Hematopoietic multipotent progenitor cell treated with erythropoietin and hydrocortisone succinate and interleukin-3 and kit ligand, for 17 days (in vitro differentiated cells): ENCODE results near the gene BSDC1.
"Not testable (repeated sequence)": the region's sequence is repeated elsewhere in the genome, so short reads cannot be mapped to it uniquely, and the experiment has no call there.

ENCODE experiments used
- DNase-seq: peaks from one replicate; pipeline ENCODE4 v3.0.0-alpha.2; 2015; ENCODE audit warnings: low spot score

Gene BSDC1, protein sequence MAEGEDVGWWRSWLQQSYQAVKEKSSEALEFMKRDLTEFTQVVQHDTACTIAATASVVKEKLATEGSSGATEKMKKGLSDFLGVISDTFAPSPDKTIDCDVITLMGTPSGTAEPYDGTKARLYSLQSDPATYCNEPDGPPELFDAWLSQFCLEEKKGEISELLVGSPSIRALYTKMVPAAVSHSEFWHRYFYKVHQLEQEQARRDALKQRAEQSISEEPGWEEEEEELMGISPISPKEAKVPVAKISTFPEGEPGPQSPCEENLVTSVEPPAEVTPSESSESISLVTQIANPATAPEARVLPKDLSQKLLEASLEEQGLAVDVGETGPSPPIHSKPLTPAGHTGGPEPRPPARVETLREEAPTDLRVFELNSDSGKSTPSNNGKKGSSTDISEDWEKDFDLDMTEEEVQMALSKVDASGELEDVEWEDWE

DNA sequence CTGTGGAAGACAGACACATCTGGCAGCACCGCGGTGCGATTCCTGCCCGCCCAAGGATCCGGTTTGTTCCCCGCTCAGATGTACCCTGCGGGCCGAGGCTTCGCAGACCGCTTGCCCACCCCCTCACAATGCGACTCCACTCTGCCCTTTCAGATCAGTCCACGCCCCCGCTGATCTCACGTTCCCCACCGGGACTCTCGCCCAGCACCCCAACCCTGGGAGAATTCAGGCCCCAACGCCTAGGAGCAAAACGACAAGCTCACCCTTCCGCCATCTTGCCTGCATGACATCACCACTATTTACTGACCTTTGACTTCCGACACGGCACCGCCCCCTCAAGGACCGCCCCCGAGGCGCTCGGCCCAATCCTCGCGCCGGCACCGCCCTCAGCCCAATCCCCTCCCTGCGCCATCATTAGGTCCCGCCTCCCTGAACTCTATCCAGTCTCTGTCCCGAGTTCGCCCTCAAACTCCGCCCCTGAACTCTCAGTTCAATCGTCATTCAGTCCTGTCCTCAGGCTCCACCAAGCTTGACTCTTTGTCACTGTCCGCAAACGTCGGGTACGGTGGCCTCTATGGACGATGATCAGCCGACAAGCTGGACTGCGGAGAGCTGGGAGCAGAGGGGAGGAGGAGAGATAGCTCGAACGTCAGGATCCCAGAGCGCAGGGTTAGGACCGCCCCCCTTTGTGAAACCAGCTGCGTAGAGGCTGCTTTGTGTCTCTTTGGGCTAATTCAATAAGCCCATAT is at the start of gene BSDC1:
Gene BSDC1 (minus strand): TSS at position 301 of the 749 bp plus-strand sequence. CDS start 27 bp downstream, at position 274.
- DNase-seq = peak; percentile 99

DNA sequence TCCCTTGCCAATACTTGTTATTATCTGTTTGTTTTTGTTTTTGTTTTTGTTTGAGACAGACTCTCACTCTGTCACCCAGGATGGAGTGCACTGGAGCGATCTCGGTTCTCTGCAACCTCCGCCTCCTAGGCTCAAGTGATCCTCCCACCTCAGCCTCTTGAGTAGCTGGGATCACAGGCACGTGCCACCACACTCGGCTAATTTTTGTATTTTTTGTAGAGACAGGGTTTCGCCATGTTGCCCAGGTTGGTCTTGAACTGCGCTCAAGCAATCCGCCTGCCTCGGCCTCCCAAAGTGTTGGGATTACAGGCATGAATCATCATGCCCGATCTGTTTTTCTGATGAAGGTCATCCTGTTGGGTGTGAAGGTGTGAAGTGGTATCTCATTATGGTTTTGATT is 47.2 kb upstream of the BSDC1 start:
- not testable (repeated sequence) for DNase-seq

GRCh38 chr1:32438777-32439176 is 44.5 kb upstream of the BSDC1 start:
- DNase-seq = not testable (repeated sequence)

GRCh38 chr1:32438136-32438535 is 43.9 kb upstream of the BSDC1 start:
- DNase-seq = no peak

- DNase-seq = no peak
These were observed 37.6 kb upstream of the BSDC1 start for GRCh38 chr1:32431736-32432400.

DNA sequence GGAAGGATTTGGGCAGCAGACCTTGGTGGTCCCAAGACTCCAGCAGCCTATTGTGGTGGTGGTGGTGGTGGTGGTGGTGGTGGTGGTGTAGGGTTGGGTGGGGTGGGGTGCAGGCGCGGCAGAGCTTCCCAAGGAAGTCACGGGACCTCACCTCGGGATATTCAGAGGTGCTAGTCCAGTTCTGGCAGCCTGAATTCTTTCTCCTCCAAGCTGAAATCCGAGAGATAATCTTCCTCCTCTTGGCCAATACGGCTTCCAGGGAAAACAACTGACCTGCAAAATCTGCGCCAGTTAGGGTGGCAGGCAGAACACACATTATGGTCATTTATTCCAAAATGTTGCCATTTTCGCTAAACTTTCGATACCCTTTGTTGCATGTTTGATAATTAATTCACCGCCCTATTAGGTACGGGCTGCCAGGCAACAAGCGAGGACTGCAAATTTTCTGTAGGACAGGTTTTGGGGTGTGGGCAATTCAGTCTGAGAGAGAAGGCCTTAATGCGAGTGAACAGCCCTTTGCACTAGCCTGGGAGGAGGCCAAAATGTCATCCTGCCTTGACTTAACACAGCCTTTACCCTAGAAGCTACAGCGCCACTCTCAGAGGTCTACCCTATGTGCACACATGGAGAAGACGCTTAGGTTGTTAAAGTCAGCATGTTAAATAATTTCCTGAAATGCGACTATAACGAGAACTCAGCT is 33.2 kb upstream of the BSDC1 start:
- no peak for DNase-seq

DNA sequence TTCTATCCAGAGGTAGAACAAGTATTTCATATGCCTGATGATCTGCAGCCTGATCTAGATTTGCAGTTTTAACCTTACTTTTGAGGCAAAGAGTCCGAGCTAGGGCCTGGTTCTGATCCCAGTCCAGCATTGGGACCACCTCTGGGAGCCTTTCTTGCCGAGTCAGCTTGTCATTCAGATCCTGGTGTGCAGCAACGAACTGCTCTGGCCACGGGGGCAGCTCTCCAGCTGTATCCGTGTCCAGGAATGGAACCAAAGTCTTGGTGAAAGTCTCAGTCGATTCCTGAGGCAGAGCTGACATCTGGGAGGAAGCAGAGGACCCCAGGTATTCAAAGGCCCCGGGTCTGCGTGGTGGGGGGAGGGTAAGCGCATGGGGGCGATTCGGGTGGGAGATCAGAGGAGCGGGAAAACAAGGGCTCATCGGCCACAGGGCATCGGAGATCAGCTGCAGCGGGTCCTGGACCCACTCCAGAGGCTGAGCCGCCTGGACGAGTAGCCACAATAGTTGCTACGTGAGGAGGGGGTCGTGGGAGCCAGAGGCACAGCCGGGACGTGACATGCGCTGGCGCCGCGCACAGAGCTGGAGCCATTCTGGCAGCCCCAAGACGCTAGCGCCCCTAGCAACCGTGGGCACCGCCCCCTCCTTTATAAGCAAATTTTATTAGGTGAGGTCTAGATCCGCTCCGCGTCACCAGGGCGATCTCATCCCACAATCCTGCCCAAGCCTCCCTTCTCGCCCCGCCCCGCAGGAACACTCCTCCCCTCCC is 32.4 kb upstream of the BSDC1 start:
- no peak for DNase-seq

DNA sequence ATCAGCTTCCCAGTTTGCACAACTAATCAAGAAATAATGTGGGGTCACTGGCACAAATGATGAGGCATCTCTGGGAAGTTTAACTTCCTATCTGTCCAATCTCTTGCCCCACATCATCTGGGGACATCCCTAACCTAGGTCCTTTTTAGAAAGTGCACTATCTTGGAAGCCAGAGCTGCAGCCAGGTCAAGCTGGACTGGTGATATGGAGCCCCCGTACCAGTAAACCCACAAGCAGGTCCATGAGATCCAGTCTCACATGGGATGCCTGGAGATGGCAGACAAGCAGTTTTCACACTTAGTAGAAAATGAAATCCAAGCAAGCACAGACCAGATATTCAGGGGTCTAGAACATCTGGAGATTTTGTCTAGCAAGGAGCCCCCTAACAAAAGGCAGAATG is 27.5 kb upstream of the BSDC1 start:
- no peak for DNase-seq

DNA sequence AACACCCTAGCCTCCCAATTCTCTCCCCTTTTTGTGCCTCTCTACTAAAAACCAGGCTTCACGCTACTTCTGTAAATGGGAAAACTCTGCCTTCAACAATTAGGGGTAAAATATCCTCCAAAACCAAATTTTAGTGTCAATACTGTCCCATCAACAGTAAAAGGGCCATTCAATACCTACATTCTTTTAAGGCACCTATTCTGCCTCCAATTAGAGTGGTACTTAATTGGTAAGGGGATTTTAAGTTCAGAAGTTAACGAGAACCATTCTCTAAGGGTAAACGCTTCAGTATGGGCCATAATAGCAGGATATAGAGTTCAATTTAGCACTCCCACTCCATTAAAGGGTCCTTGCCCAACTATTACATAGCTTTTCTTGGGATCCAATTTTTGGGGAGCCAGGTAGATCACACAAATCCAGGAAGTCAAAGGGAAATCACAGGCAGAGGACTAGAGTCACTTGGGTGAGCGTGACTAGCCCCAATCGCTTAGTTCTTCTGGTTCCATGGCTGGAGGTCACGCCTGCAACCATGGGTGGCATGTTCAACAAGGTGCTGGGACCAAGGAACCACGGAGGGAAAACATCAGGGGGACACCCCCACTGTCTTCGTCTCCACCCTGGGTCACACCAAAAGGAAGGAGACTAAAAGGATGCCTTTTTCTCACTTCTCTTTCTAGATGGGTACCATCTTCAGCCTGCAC is 20.1 kb upstream of the BSDC1 start:
- DNase-seq = no peak

GRCh38 chr1:32413507-32414185 is 19.4 kb upstream of the BSDC1 start:
- peak; percentile 93 for DNase-seq

DNA sequence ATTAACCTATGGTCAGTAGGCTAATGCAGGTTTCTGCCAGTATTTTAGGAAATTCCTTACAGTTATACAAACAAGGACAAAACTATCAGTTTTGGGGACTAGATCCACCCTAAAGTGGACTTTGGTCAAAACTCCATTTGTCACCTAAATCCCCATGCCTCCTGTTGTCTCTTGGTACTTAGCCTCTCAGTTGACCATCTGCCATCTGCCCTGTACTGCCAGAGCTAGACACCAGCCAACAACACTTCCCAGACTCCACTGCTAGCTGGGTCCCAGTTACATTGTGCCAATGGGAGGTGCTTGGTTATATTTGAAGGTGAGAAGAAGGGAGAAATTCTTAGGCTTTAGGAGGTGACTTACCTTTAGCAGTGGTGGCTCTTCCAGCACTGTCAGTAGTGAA is 17.0 kb upstream of the BSDC1 start:
- DNase-seq = no peak

GRCh38 chr1:32406629-32407111 is 12.4 kb upstream of the BSDC1 start:
- DNase-seq = no peak

DNA sequence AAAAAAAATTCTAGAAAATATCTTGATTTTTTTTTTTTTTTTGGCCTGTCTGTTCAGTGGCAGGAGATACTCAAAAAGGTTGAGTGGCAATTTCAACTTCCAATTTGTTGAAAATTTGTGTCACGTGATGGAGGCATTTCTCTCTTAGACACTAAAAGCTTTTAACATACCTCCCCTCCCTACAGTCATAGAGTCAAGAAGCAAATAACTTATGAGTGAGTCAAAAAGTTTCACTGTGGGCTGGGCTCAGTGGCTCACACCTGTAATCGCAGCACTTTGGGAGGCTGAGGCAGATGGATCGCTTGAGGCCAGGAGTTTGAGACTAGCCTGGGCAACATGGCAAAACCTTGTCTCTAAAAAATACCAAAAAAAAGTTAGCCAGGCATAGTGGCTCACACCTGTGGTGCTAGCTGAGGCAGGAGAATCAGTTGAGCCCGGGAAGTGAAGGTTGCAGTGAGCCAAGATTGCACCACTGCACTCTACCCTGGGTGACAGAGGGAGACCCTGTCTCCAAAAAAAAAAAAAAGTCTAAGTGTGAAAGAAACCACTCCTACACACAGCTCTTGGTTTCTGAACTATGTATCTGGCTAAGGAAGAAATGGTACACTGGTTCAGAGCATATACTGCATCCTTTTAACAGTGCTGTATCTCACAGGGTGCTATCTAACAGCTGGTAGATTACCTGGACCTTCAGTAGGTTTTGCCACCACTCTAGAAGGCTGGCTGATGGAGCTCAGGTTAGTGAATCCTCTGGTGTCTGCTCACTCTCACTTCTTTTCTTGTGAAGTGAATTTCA is 11.6 kb upstream of the BSDC1 start:
- no peak for DNase-seq

- no peak for DNase-seq
These were observed 10.7 kb upstream of the BSDC1 start for GRCh38 chr1:32404946-32405345.

DNA sequence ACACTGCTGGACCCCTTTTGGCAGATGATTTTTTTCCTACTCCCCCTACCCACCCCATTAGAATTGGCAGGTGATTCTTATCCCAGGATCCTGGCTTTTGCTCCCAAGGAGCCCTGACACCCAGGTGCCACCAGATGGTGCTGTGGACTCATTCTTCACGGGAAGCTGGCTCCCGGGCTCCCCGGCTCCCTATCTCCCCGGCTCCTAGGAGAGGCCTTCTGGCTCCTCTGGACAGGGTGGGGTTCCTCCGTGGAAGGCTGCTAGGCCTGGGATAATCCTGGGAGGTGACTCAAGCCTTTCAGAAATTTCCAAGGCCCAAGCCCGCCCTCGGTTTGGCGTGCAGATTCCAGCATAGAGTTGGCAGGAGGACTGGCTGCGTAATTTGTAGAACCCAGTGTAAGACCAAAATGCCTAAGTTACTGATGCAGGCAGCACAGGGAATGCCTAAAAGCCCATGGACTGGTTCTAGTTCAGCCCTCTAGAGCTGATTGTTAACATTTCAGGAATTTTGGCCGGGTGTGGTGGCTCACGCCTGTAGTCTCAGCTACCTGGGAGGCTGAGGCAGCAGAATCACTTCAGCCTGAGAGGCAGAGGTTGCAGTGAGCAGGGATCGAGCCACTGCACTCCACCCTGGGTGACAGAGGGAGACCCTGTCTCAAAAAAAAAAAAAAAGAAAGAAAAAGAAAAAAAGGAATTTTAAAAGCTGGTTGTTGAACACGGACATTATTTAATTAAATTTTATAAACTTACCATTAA is 6.8 kb upstream of the BSDC1 start:
- peak; percentile 88 for DNase-seq

GRCh38 chr1:32399843-32400242 is 5.6 kb upstream of the BSDC1 start:
- DNase-seq = no peak

DNA sequence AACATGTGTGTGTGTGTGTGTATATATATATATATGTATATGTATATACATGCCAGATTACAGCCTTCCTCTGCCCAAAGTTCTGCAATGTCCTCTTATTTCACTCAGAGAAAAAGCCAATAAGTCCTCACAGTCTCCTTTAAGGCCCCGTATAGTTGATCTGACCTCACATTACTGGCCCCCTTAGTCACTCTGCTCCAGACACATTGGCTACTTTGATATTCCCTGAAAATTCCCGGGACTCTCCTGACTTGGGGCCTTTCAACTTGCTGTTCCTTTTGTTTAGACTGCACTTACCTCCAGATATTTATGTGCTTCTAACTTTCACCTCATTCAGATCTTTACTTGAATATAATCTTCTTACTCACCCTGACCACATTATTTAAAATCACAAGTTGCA is 4.2 kb upstream of the BSDC1 start:
- no peak for DNase-seq

GRCh38 chr1:32396524-32396923 is 2.3 kb upstream of the BSDC1 start:
- not testable (repeated sequence) for DNase-seq
